K562 (cell line): ENCODE results near the gene ITGAL. TPM values are rescaled to one million over a fixed set of nuclear protein-coding genes. Genes with fewer than 3 reads are reported as not detected.

ENCODE experiments used
- ESRRA ChIP-seq: fragments of 450-650 bp; IDR thresholded peaks from 2 replicates; pipeline ENCODE4 v1.6.1; 2014; ENCODE audit warnings: low read depth, mild to moderate bottlenecking, moderate library complexity, borderline replicate concordance
- HCFC1 ChIP-seq: IDR thresholded peaks from 2 replicates; pipeline ENCODE4 v1.6.1; 2012; ENCODE audit warnings: low read depth, low read length, improper control_type of control experiment
- HLTF ChIP-seq: fragments of 450-650 bp; IDR thresholded peaks from 2 replicates; pipeline ENCODE4 v1.6.1; 2016
- JUN ChIP-seq, 2 experiments: sonication (generic) in 1 of 2; formaldehyde crosslinking in 1 of 2; IDR thresholded peaks; 2 replicates each; pipeline versions ENCODE4 v1.6.1 to v1.8.0; 2012 to 2022; ENCODE audit warnings: borderline replicate concordance in 2 of 2, mild to moderate bottlenecking in 2 of 2, improper control_type of control experiment in 1 of 2, low read depth in 1 of 2, low read length in 1 of 2, missing genetic modification reagents in 1 of 2
- PTRF ChIP-seq: fragments of 450-650 bp; IDR thresholded peaks from 2 replicates; pipeline ENCODE4 v1.6.1; 2016; ENCODE audit warnings: mild to moderate bottlenecking, missing genetic modification characterization, missing compliant biosample characterization
- SFPQ ChIP-seq: fragments of 200-400 bp; formaldehyde crosslinking; IDR thresholded peaks from 2 replicates; pipeline ENCODE4 v1.6.1; 2017; ENCODE audit warnings: mild to moderate bottlenecking, low read depth, low read length, moderate library complexity
- SIX5 ChIP-seq, 2 experiments: IDR thresholded peaks; 2 replicates each; pipeline ENCODE4 v1.6.1; 2011; ENCODE audit warnings: low read length in 2 of 2, borderline replicate concordance in 1 of 2, low read depth in 1 of 2, mild to moderate bottlenecking in 1 of 2, moderate library complexity in 1 of 2; ENCODE audit not compliant: insufficient read depth in 1 of 2
- SOX6 ChIP-seq: fragments of 450-650 bp; IDR thresholded peaks from 2 replicates; pipeline ENCODE4 v1.6.1; 2014; ENCODE audit warnings: mild to moderate bottlenecking
- STAT6 ChIP-seq: sonication (generic); formaldehyde crosslinking; IDR thresholded peaks from 2 replicates; pipeline ENCODE4 v1.8.1; 2023; ENCODE audit warnings: mild to moderate bottlenecking, missing genetic modification reagents
- TBP ChIP-seq: optimal IDR thresholded peaks from 2 replicates; pipeline ENCODE3; 2011; ENCODE audit warnings: low read depth, low read length, improper control_type of control experiment
- ZBTB2 ChIP-seq: fragments of 450-650 bp; IDR thresholded peaks from 2 replicates; pipeline ENCODE4 v1.6.1; 2016; ENCODE audit warnings: antibody characterized with exemption
- ZEB2 ChIP-seq: fragments of 450-650 bp; IDR thresholded peaks from 2 replicates; pipeline ENCODE4 v1.6.1; 2016
- ZNF589 ChIP-seq: fragments of 200-800 bp; sonication (Bioruptor generic); IDR thresholded peaks from 2 replicates; pipeline ENCODE4 v1.6.1; 2016; ENCODE audit warnings: low read depth, missing genetic modification characterization, missing compliant biosample characterization
- polyA plus RNA-seq, 8 experiments: library from polyadenylated mRNA; depleted of rRNA in 4 of 8; stranded (reverse) in 5 of 8; unstranded in 3 of 8; fragments of >200 nt; fragmentation: Nextera tagmentation in 2 of 8; fragmentation: Illumina TruSeq in 1 of 8; extraction: Ambion mirVana in 2 of 8; extraction: Trizol in 1 of 8; gene quantifications; 2 replicates each; pipeline versions ENCODE4 v1.2.1 to v1.2.3, GENCODE V29; 2011 to 2014; ENCODE audit warnings: inconsistent platforms in 1 of 8, missing spikeins in 1 of 8
- total RNA-seq, 7 experiments: library from RNA; depleted of rRNA in 6 of 7; stranded (reverse); fragments of >200 nt in 6 of 7; fragmentation: Illumina TruSeq in 2 of 7; extraction: Trizol in 2 of 7; gene quantifications; 2 replicates each; pipeline versions ENCODE4 v1.2.1 to v1.2.3, GENCODE V29; 2011 to 2021; ENCODE audit warnings: low replicate concordance in 1 of 7
- TF ChIP-seq, protein P1 (sequence below): fragments of 450-650 bp; formaldehyde crosslinking; IDR thresholded peaks from 2 replicates; pipeline ENCODE4 v1.4.0; 2022; ENCODE audit warnings: missing genetic modification characterization
- TF ChIP-seq, protein P2 (sequence below): fragments of 450-650 bp; IDR thresholded peaks from 2 replicates; pipeline ENCODE4 v1.7.1; 2018; ENCODE audit warnings: mild to moderate bottlenecking, low read depth; ENCODE audit not compliant: partially characterized antibody

ITGAL gene
- total and polyA plus RNA-seq, 9 of the 15 experiments (the other 6 are each of a cell fraction or from before 2014, with no cell fraction given): 0.01 to 0.53 TPM; not detected in 7

- TF ChIP-seq ZBTB2 (peak; percentile 84), ZNF589 (no peak), JUN (IDR thresholded peaks at IDR 0.05; ENCODE audit: borderline replicate concordance, low read depth, low read length) (peak; percentile 51; the same call in 1 of the 2 replicates), JUN (CRISPR knock-in tag; IDR thresholded peaks at IDR 0.05; ENCODE audit: borderline replicate concordance) (0 out of 2 replicates have a peak, but pooled peaks have one; percentile 35), HLTF (no peak), HCFC1 (peak; percentile 54), STAT6 (CRISPR knock-in tag) (0 out of 2 replicates have a peak, but pooled peaks have one; percentile 42), SOX6 (peak; percentile 47; the same call in 1 of the 2 replicates), ESRRA (peak; percentile 93), SIX5 (IDR thresholded peaks at IDR 0.05; ENCODE audit: borderline replicate concordance in 1 of 2, insufficient read depth in 1 of 2, low read depth in 1 of 2, low read length in 2 of 2) (no peak), TBP (peak; percentile 68), SFPQ (no peak), PTRF (tag) (no peak), ZEB2 (peak; percentile 90)
- TF ChIP-seq, protein P1, sequence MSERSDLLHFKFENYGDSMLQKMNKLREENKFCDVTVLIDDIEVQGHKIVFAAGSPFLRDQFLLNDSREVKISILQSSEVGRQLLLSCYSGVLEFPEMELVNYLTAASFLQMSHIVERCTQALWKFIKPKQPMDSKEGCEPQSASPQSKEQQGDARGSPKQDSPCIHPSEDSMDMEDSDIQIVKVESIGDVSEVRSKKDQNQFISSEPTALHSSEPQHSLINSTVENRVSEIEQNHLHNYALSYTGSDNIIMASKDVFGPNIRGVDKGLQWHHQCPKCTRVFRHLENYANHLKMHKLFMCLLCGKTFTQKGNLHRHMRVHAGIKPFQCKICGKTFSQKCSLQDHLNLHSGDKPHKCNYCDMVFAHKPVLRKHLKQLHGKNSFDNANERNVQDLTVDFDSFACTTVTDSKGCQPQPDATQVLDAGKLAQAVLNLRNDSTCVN (CRISPR knock-in tag): 0 out of 2 replicates have a peak, but pooled peaks have one; percentile 5
- TF ChIP-seq, protein P2, sequence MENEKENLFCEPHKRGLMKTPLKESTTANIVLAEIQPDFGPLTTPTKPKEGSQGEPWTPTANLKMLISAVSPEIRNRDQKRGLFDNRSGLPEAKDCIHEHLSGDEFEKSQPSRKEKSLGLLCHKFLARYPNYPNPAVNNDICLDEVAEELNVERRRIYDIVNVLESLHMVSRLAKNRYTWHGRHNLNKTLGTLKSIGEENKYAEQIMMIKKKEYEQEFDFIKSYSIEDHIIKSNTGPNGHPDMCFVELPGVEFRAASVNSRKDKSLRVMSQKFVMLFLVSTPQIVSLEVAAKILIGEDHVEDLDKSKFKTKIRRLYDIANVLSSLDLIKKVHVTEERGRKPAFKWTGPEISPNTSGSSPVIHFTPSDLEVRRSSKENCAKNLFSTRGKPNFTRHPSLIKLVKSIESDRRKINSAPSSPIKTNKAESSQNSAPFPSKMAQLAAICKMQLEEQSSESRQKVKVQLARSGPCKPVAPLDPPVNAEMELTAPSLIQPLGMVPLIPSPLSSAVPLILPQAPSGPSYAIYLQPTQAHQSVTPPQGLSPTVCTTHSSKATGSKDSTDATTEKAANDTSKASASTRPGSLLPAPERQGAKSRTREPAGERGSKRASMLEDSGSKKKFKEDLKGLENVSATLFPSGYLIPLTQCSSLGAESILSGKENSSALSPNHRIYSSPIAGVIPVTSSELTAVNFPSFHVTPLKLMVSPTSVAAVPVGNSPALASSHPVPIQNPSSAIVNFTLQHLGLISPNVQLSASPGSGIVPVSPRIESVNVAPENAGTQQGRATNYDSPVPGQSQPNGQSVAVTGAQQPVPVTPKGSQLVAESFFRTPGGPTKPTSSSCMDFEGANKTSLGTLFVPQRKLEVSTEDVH: peak; percentile 81
Measured at GRCh38 chr16:30429678-30430427, 42.7 kb upstream of the ITGAL start, which contains the start of gene DCTPP1 (continued).
